Nephron (organoid): ENCODE results near the gene RGPD3.

Source experiments
- H3K27ac Mint-ChIP-seq, 3 experiments: 2 replicates each; pipeline ENCODE4 v1.8.0; 2020; ENCODE audit warnings: mixed read lengths in 3 of 3, mild to moderate bottlenecking in 2 of 3, moderate library complexity in 1 of 3
- H3K27me3 Mint-ChIP-seq: 2 replicates; pipeline ENCODE4 v1.8.0; 2021; ENCODE audit warnings: low read depth, mild to moderate bottlenecking, moderate library complexity, mixed read lengths
- H3K36me3 Mint-ChIP-seq: 2 replicates; pipeline ENCODE4 v1.8.0; 2020; ENCODE audit warnings: low read depth, mixed read lengths
- H3K4me1 Mint-ChIP-seq: 2 replicates; pipeline ENCODE4 v1.8.0; 2020; ENCODE audit warnings: mixed read lengths
- H3K4me3 Mint-ChIP-seq, 3 experiments: 2 replicates each; pipeline ENCODE4 v1.8.0; 2020; ENCODE audit warnings: mild to moderate bottlenecking in 3 of 3, mixed read lengths in 3 of 3, moderate library complexity in 2 of 3
- H3K9me3 Mint-ChIP-seq: 2 replicates; pipeline ENCODE4 v1.8.0; 2020; ENCODE audit warnings: mixed read lengths
- CTCF ChIP-seq, 3 experiments: fragments of 200-600 bp; sonication (generic); IDR thresholded peaks; one replicate each; pipeline ENCODE4 v1.5.0; 2021; ENCODE audit warnings: antibody characterized with exemption in 3 of 3; ENCODE audit not compliant: unreplicated experiment in 3 of 3

RGPD3 gene

GRCh38 chr2:106353676-106354075 is 114.5 kb downstream of the RGPD3 start:
- no peak overlapping the region for H3K4me3 Mint-ChIP-seq
- H3K27me3 Mint-ChIP-seq = no peaks in the 10 kb centered on the region
- H3K9me3 Mint-ChIP-seq = peaks cover 7% of the 10 kb centered on the region
- no peak for TF ChIP-seq CTCF (IDR thresholded peaks at IDR 0.05; ENCODE audit: unreplicated experiment in 3 of 3)
- no peak overlapping the region for H3K27ac Mint-ChIP-seq
- H3K4me1 Mint-ChIP-seq = peaks cover 18% of the 10 kb centered on the region
- H3K36me3 Mint-ChIP-seq = no peaks in the 10 kb centered on the region

DNA sequence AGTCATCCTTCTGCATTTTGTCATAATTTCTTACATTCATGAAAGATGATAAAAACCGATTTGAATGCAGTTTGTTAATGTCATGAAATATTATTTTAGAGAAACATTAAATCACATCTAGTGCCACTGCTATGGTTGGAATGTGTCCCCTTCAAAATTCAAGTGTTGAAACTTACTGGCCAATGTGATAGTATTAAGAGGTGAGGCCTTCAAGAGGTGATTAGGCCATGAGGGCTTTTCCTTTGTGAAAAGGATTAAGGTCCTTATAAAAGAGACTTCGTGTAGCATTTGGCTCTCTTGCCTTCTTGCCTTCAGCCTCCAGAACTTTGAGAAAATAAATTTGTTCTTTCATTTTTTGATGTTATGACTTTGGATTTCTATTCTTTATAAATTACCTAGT is 117.2 kb downstream of the RGPD3 start:
- Mint-ChIP-seq H3K9me3 (peaks cover 7% of the 10 kb centered on the region), H3K27me3 (no peaks in the 10 kb centered on the region), H3K4me1 (peaks cover 3% of the 10 kb centered on the region), H3K27ac (no peak overlapping the region), H3K4me3 (no peak overlapping the region), H3K36me3 (no peaks in the 10 kb centered on the region)
- TF ChIP-seq CTCF (IDR thresholded peaks at IDR 0.05; ENCODE audit: unreplicated experiment in 3 of 3) = no peak

GRCh38 chr2:106344302-106344701 is 123.9 kb downstream of the RGPD3 start:
- Mint-ChIP-seq H3K4me3 (no peak overlapping the region), H3K36me3 (no peaks in the 10 kb centered on the region), H3K4me1 (peaks cover 24% of the 10 kb centered on the region), H3K27ac (no peak overlapping the region), H3K27me3 (peaks cover 7% of the 10 kb centered on the region), H3K9me3 (no peaks in the 10 kb centered on the region)
- no peak for TF ChIP-seq CTCF (IDR thresholded peaks at IDR 0.05; ENCODE audit: unreplicated experiment in 3 of 3)

DNA sequence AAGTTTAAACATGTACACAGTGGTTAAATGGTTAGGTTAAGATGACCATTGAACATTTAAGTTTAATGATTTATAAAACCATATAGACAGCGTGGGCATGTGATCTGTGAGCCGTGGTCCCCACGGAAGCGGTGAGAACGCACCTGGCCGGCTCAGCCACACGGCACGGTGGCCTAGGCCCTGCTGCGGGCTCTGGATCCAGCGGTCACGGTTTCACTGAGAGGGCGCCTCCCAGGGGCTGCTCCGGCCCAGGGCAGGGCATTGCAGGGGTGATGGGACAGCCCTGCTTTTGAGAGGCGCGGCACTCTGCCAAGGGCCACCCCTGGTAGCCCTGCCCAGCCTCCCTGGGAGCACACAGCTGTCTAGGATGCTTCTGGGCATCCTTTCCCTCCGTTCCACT is 124.9 kb downstream of the RGPD3 start:
- TF ChIP-seq CTCF (IDR thresholded peaks at IDR 0.05; ENCODE audit: unreplicated experiment in 3 of 3) = no peak
- Mint-ChIP-seq H3K36me3 (no peaks in the 10 kb centered on the region), H3K4me3 (no peak overlapping the region), H3K27ac (no peak overlapping the region), H3K9me3 (no peaks in the 10 kb centered on the region), H3K27me3 (peaks cover 7% of the 10 kb centered on the region), H3K4me1 (peaks cover 34% of the 10 kb centered on the region)

- no peak for TF ChIP-seq CTCF (IDR thresholded peaks at IDR 0.05; ENCODE audit: unreplicated experiment in 3 of 3)
- Mint-ChIP-seq H3K27me3 (peaks cover 7% of the 10 kb centered on the region), H3K4me1 (peaks cover 39% of the 10 kb centered on the region), H3K36me3 (no peaks in the 10 kb centered on the region), H3K9me3 (no peaks in the 10 kb centered on the region), H3K4me3 (no peak overlapping the region), H3K27ac (no peak overlapping the region)
These were observed 125.4 kb downstream of the RGPD3 start for GRCh38 chr2:106342831-106343251.

GRCh38 chr2:106341666-106342065 is 126.5 kb downstream of the RGPD3 start:
- no peak overlapping the region for H3K4me3 Mint-ChIP-seq
- peaks cover 7% of the 10 kb centered on the region for H3K27me3 Mint-ChIP-seq
- TF ChIP-seq CTCF (IDR thresholded peaks at IDR 0.05; ENCODE audit: unreplicated experiment in 3 of 3) = no peak
- no peaks in the 10 kb centered on the region for H3K36me3 Mint-ChIP-seq
- H3K4me1 Mint-ChIP-seq = peaks cover 43% of the 10 kb centered on the region
- H3K27ac Mint-ChIP-seq = peak overlapping the region in 1 of 3 experiments; percentile 50
- H3K9me3 Mint-ChIP-seq = no peaks in the 10 kb centered on the region
